NT2/D1 (cell line): ENCODE results near the gene ZNF133.

Source experiments
- DNase-seq: peaks from one replicate; pipeline ENCODE4 v3.0.0-alpha.2; 2011; ENCODE audit warnings: low read depth, low spot score
- H3K27me3 ChIP-seq: 2 replicates; pipeline ENCODE4 v1.6.0; 2011; ENCODE audit warnings: mild to moderate bottlenecking; ENCODE audit not compliant: insufficient read length, insufficient read depth
- H3K36me3 ChIP-seq: 2 replicates; pipeline ENCODE4 v1.6.1; 2011; ENCODE audit warnings: mild to moderate bottlenecking, low read length, mixed read lengths; ENCODE audit not compliant: insufficient read depth, insufficient read length
- H3K4me1 ChIP-seq: 2 replicates; pipeline ENCODE4 v1.5.1; 2011; ENCODE audit not compliant: insufficient read depth, insufficient read length
- H3K4me3 ChIP-seq: 2 replicates; pipeline ENCODE4 v1.5.1; 2011; ENCODE audit warnings: low read depth; ENCODE audit not compliant: insufficient read length
- H3K9ac ChIP-seq: 2 replicates; pipeline ENCODE4 v1.6.0; 2011; ENCODE audit warnings: low read depth; ENCODE audit not compliant: insufficient read length
- H3K9me3 ChIP-seq: 2 replicates; pipeline ENCODE4 v1.5.1; 2011; ENCODE audit warnings: mild to moderate bottlenecking, low read length; ENCODE audit not compliant: insufficient read depth
- SUZ12 ChIP-seq: IDR thresholded peaks from 2 replicates; pipeline ENCODE4 v1.6.1; 2011; ENCODE audit not compliant: insufficient read length, insufficient read depth; ENCODE audit errors: extremely low read depth
- YY1 ChIP-seq: IDR thresholded peaks from 2 replicates; pipeline ENCODE4 v1.6.1; 2011; ENCODE audit not compliant: insufficient read length, insufficient read depth
- ZNF274 ChIP-seq: IDR thresholded peaks from 2 replicates; pipeline ENCODE4 v1.6.1; 2011; ENCODE audit warnings: mild to moderate bottlenecking, low read depth, low read length

ZNF133 gene

DNA sequence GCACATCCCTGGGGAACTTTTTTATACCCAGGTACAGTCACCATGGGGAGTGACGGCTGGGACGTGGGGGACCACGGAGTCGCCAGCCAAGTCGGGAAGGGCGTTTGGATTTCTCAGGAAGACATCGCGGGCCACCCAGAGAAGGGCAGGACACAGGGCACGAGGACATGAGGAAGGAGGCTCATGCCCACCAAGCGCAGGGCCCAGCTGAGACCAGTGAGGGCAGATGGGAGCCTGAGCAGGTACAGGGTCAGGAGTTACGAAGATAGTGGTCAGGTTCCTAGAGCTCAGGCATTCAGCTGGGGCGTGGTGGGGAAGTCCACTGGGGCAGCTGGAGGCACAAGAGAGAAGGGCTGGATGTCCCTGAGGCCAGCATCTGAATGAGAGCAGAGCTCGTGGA is 74.6 kb downstream of the ZNF133 start:
- TF ChIP-seq ZNF274 (no peak), YY1 (no peak), SUZ12 (no peak)
- no peaks in the 10 kb centered on the region for H3K36me3 ChIP-seq
- DNase-seq, result no peak
- H3K4me1 ChIP-seq, result no peaks in the 10 kb centered on the region
- no peak overlapping the region for H3K4me3 ChIP-seq
- H3K27me3 ChIP-seq, result no peaks in the 10 kb centered on the region
- H3K9me3 ChIP-seq, result no peaks in the 10 kb centered on the region
- H3K9ac ChIP-seq, result no peak overlapping the region

DNA sequence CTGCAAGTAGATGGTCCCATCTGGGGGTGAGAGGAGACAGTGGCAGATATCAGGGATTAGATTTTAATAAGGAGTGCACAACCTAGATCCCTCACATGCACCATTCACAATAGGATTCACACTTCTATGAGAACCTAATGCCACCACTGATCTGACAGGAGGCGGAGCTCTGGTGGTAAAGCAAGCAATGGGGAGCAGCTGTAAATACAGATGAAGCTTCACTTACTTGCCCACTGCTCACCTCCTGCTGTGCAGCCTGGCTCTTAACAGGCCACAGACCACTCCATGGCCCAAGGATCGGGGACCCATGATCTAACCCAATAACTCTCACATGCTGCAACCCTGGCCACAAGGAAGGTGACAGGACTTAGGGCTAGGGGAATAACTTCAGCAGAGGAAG is 75.4 kb downstream of the ZNF133 start:
- no peak overlapping the region for H3K4me3 ChIP-seq
- no peaks in the 10 kb centered on the region for H3K9me3 ChIP-seq
- no peak for DNase-seq
- H3K27me3 ChIP-seq, result no peaks in the 10 kb centered on the region
- TF ChIP-seq ZNF274 (no peak), YY1 (no peak), SUZ12 (no peak)
- H3K4me1 ChIP-seq, result no peaks in the 10 kb centered on the region
- H3K36me3 ChIP-seq, result no peaks in the 10 kb centered on the region
- H3K9ac ChIP-seq, result no peak overlapping the region

DNA sequence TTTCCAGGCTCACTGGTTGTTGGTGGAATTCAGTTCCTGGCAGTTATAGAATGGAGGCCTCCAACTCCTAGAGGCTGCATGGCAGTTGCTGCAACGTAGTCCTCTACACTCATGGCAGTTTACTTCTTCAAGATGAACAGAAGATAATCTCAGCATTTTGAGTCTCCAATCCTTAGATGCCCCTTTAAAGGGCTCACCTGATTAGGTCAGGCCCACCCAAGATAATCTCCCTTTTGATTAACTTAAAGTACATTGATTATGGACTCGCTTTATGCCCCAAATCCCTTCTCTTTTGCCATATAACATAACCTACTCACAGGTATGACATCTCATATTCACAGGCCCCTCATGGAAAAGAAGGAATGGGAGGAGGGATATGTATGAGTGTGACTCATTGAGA is 76.4 kb downstream of the ZNF133 start:
- H3K4me1 ChIP-seq, result no peaks in the 10 kb centered on the region
- no peaks in the 10 kb centered on the region for H3K9me3 ChIP-seq
- TF ChIP-seq SUZ12 (no peak), ZNF274 (no peak), YY1 (no peak)
- H3K27me3 ChIP-seq, result no peaks in the 10 kb centered on the region
- H3K36me3 ChIP-seq, result no peaks in the 10 kb centered on the region
- no peak for DNase-seq
- no peak overlapping the region for H3K9ac ChIP-seq
- H3K4me3 ChIP-seq, result no peak overlapping the region
